HG03520 (cell line): ENCODE results near the gene SNF8.
"Not testable (repeated sequence)": the region's sequence is repeated elsewhere in the genome, so short reads cannot be mapped to it uniquely, and the experiment has no call there.

Experiments
- ATAC-seq: cut with Tn5 transposase; IDR thresholded peaks from one replicate; pipeline ENCODE4 v1.9.1; 2021; ENCODE audit warnings: mild to moderate bottlenecking, moderate library complexity; ENCODE audit not compliant: unreplicated experiment

The SNF8 gene

GRCh38 chr17:48944515-48945260, at the start of gene SNF8:
SNF8 (minus strand) TSS chr17:48944842; CDS start chr17:48944734, 108 bp downstream.
- peak; percentile 60 for ATAC-seq

- ATAC-seq = no peak
These were observed 49.3 kb upstream of the SNF8 start for GRCh38 chr17:48993951-48994350.

GRCh38 chr17:48993305-48993704, 48.7 kb upstream of the SNF8 start:
- no peak for ATAC-seq

GRCh38 chr17:48992444-48992843, 47.8 kb upstream of the SNF8 start:
- no peak for ATAC-seq

GRCh38 chr17:48990882-48991357, 46.3 kb upstream of the SNF8 start:
- no peak for ATAC-seq

GRCh38 chr17:48989100-48989499, 44.5 kb upstream of the SNF8 start:
- ATAC-seq = no peak

GRCh38 chr17:48985436-48986245, 41.0 kb upstream of the SNF8 start:
- ATAC-seq = no peak

GRCh38 chr17:48981927-48982539, 37.4 kb upstream of the SNF8 start:
- no peak for ATAC-seq

- ATAC-seq = no peak
These were observed 29.2 kb upstream of the SNF8 start for GRCh38 chr17:48973806-48974205.

- ATAC-seq = no peak
These were observed 28.1 kb upstream of the SNF8 start for GRCh38 chr17:48972749-48973097.

GRCh38 chr17:48970865-48971687, 26.4 kb upstream of the SNF8 start:
- ATAC-seq = no peak

- no peak for ATAC-seq
These were observed 25.6 kb upstream of the SNF8 start for GRCh38 chr17:48970224-48970623.

- no peak for ATAC-seq
These were observed 17.0 kb upstream of the SNF8 start for GRCh38 chr17:48961516-48962233.

GRCh38 chr17:48960834-48961515, 16.3 kb upstream of the SNF8 start:
- ATAC-seq = no peak

- no peak for ATAC-seq
These were observed 9.7 kb upstream of the SNF8 start for GRCh38 chr17:48954300-48954755.

GRCh38 chr17:48952904-48953303, 8.3 kb upstream of the SNF8 start:
- ATAC-seq = no peak

- ATAC-seq = no peak
These were observed 6.9 kb upstream of the SNF8 start for GRCh38 chr17:48951572-48951971.

- not testable (repeated sequence) for ATAC-seq
These were observed 614 bp upstream of the SNF8 start for GRCh38 chr17:48945261-48945651.

GRCh38 chr17:48933035-48933434, 11.6 kb downstream of the SNF8 start:
- ATAC-seq = no peak
